Activated CD8-positive, alpha-beta memory T cell treated with anti-CD3 and anti-CD28 coated beads, Interleukin-2, amount 50 U/mL, for 48 hours (primary cell): ENCODE results near the gene CYP26B1.

ENCODE experiments used
- DNase-seq: peaks from one replicate; pipeline ENCODE4 v3.0.0-alpha.2; 2020

The CYP26B1 gene

DNA sequence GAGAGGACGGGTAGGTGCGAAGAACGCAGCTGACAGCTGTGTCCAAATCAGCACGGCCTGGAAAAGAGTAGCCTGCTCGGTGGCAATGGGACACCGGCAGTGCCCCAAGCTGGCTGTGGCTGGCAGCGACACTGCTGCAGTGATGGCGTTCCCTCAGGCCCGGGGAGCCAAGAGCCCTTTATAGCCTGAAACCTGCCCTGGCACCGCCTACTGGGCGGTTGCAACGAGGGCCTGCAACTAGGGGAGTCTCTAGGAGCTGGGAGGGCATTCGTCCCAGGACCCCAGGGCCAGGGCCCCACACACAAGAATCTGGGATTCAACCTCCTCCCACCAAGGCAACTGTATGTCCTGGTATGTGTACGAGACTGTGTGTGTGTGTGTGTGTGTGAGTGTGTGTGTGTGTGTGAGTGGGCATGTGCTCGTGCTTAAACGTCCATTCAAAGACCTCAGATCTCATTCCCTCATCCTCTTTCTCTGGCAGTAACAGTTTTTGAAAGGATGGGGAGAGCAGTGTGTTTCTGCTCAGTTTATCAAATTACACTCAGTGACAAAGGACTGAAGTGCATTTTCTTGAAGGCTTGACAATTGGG is 6.8 kb upstream of the CYP26B1 start:
- peak; percentile 18 for DNase-seq

DNA sequence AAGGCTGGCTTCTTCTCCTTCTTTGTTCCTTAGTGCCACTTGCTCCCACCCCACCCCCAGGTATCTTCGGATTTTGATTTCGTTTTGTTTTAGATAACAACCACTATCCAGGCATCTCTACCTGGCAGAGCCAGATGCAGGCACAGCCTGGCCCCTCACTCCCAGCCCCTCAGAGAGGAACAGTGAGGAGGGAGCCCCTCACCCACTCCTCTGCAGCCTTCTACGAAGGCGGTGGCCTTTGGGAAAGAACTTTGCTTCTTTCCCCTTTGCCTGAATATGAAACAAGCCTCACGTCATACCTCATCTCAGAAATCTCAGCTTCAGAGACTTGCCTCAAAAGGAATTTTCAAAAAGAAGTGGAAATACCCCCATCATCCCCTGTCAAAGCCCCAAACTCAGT is 6.3 kb upstream of the CYP26B1 start:
- DNase-seq, result peak; percentile 15

DNA sequence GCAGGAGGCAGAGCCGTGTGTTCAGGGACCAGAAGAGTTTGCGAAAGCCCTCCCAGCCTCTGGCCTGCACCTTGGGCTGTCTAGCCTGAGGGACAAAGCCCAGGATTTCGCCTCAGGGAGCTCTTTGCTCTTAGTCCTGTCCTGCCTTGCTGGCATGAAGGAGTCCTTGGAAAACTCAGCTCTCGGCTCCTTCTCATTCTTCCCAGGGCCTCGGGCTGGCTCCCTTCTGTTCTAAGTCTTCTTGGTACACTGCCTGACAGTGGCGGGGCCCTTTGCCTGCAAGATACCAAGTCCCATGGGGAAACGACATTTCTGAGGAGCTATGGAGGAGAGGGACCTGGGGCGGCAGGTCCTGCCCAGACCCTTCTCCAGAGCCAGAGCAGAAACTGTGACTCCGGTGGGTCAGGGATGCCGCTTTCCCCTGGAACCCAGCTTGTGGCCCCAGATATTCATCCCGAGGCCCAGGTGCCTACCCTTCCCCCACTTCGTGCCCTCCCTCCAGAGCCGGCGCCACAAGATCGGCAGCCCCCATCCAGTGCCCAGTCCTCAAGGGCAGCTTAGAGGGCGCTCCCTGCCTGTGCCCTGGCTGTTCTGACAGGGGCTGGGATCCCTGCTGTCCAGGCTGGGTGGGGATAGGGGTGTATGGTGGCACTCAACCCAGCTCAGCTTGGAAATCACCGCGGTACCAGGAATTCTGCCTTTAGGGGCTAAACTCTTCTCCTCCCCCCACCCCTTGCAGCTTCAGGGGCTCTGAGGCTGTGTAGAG is 5.5 kb upstream of the CYP26B1 start:
- DNase-seq, result peak; percentile 30

DNA sequence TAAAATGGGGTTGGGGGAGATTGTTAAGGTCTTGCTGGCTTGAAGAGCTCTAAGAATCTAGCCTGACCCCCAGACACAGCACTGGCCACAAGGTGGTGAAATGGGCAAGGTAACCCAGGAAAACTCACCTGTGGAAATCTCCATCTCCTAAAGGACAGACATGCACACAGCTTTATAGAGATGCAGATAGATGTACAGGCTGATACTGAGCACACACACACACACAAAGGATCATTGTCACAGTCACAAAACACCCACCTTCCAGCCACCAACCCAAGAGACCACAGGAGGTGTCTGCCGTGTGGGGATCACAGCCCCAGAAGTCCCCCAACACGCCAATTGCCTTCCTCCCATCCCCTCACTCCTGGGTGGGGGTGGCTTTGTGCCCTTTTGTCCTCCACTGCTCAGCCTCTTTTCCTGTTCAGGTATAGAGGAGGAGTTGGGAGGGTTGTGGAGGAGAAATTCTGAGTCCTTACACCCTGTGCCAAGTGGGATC is 3.2 kb upstream of the CYP26B1 start:
- DNase-seq, result peak; percentile 44

DNA sequence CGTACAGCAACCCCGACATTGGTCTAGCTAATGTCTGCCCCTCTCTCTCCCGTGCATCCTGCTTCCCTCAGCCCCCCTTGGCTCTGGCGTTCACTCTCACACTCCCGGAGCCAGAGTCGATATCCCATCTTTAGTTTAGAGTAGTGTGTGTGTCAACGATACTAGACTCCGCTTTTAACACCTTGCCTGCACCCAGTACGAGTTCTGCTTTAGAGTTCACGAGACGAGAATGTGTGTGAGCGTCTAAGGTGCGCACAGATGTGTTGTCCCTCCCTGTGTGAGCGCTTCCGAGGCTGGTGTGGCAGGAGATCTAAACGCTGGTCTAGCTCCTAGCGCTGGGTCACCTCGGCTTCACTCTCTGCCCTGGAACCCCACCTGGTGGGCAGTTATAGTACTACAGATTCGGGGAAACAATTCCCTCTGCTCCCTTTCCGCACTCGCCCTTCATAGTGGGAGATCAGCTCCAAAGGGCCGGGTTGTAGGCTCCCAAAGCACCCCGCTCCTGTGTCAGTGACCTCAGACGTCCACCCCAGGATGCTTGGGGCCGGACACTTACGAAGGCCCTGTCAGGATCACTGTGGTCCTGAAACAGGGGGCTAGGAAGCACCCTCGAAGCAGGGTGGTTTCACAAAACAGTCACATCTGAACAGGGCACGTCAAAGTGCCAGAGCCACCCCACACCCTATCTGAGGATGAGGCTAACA is 2.6 kb upstream of the CYP26B1 start:
- DNase-seq, result peak; percentile 86

DNA sequence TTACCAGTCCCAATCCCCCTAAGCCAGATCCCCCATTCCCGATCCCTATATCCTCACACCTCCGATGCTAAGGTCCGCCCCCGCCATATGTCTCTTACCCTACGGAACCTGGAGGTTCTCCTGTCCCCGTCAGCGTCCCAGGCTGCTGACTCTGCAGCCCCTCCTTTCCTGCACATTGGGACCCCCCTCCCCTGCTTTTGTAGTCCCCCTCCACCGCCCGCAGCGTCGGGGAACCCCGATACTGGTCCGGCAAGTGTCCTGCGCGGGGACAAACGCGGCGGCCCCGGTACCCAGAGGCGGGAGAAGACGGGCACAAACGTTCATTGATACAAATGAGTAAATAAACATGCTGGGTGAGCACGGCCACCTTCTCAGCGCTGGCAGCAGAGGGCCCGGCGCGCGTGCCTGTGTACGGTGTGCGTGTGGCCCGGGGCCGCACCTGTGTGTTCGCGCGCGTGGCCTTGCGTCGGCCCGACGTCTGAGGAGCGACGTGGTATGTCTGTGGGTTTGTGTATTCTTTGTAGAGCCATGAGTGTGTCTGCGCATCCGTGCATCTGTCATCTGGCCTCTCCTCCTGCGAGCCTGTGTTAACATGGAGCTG is 2.0 kb upstream of the CYP26B1 start:
- peak; percentile 58 for DNase-seq

DNA sequence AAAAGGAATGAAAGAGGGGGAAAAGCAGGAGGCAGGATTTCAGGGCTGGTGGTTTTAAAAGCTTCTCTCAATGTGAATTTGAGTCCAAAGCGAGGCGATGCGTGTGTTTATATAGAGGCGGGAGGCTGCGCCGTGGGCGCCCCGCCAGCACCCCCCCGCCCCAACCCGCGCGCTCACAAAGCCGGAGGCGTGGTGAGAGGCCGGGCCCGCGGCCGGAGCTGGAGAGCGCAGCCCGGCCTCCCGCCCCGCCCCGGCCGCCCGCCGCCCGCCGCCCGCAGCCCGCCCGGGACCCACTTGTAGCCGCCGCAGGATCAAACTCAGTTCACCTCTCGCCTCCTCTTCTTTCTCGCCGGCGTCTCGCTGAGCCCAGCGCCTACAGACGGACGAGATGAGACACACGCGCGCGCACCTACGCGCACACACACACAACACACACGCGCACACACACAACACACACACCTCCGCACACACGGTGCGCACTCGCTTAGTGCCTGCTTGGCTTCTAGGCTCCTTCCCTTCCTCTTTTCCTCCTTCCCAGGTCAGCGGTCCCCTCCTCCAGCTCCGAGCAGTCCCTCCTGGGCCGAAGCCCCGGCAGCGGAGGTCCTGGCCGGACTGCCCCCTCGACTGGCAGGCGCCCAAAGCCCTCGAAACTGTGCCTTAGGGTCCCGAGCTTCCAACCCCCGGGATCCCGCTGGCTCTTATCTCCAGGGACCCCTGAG is 1.3 kb upstream of the CYP26B1 start:
- DNase-seq, result peak; percentile 66

DNA sequence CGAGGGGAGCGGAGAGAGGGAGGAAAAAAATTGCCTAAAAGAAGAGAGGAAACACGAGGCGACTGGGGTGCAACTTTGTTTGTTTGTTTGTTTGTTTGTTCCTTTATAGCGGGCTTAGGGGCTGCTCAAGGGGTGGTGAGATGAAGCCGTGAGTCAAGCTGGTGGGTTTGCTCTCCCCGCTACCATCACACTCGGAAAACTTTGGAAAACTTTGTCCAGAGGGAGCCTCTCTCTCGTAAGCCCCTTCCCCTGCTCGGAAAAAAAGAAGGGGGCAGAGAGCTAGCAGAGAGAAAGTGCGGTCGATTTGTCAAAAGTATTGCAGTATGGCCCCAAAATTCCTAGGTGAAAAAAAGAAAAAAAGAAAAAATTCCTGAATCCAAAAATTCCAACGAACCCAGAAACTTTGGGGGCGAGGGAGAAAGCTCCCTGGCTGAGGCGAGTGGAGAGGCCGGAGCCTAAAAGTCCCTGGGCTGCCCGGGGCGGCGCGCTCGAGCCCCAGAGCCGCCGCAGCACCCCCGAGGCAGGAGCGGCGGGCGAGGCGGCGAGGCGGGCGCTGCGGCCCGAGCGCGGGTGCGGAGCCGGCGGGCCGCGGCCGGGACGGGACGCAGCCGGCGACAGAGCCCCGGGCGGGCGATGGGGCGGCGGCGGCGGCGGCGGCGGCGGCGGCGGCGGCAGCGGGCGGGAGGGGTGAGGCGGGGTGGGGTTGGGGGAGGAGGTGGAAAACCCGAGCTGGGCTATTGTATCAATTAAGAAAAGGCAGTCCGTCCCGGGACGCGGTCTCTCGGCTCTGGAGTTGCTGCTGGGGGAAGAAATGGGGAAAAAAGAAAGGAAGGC is 558 bp upstream of the CYP26B1 start:
- peak; percentile 52 for DNase-seq

DNA sequence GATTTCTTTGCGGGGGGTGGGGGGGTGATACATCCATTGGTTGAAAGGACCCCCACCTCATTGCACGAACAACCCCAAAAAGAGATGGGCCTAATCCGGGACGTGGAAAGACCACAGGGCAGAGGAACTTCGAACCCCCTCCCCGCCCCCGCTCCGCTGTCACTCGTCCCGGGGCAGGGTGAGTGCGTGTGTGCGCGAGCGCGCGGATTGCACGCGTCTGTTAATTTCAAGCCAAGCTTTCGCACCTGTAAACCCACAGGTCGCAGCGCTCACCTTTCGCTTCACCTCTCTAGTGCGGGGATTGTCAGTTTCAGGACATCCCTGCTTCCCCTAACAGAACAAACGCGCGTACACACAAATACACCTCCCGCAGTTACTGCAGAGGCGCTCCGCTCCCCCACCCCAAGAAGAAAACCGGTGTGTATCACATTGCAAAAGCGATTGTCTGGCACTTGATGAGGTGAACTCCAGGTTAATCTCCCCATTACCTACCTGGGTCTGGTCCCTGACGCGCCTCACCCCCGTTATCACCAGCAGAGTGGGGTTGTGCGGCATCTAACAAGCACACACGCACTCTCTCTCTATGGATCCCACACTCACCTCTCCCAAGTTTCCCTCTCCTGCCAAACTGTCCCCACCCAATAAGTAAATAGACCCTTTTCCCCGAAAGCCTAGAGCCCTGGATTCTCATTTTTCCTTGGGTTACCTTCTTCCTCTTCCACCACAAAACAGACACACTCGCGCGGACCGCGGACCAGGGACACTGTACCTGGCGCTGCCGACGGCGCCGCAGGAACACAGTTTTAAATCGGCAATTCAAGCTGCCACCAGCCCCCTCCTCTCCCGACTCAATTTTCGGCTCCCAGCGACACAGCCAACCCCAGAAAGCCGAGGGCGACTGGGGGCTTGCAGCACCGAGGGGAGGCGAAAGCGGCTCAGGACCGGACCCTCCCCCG is 1.0 kb downstream of the CYP26B1 start:
- peak; percentile 54 for DNase-seq

DNA sequence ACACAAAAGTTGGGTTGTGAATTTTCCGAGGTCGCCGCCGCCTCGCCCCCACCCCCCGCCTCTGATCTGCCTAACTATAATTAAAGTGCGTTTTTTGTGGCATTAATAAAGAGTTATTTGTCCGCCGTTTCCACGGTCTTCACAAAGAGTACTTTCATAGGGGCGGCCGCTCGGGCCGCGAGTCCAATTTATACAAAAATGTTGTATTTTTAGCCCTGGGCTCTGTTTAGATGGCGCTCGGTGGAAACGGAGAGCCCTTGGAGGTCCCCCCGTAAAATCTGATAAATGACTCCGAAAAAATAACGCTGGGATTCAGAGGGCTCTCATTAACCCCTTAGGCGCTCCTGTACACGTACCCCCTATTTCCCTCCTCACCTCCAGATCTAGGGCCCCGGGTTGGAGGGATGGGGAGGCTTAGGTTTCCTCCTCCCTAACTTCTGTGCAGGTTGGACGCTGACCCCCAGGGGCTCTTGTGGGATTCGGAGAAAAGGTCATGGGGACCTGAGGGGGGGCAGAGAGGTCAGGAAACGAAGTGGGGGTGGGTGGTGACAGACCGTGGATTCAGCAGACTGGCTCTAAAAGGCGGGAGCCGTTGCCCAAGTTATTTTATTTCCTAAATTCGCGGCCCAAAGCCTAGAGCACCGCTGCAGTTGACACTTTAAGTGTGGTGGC is 1.9 kb downstream of the CYP26B1 start:
- DNase-seq, result peak; percentile 48

DNA sequence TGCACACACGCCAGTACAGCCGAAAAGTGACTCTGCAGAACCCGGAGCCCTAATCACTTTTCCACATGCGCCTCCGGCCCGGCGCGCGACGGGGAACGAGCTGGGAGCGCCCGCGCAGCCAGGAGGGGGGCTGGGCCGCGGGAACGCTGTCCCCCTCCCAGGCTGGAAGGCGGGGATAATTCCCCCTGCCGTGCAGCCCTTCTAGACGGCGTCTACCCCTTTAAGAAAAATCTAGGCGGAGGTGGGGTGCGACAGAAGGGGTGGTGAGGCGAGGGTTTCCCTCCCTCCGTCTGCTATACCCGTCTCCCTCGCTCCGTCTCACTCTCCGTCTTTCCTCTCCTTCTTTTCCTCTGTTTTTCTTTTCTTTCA is 2.4 kb downstream of the CYP26B1 start:
- peak; percentile 50 for DNase-seq

DNA sequence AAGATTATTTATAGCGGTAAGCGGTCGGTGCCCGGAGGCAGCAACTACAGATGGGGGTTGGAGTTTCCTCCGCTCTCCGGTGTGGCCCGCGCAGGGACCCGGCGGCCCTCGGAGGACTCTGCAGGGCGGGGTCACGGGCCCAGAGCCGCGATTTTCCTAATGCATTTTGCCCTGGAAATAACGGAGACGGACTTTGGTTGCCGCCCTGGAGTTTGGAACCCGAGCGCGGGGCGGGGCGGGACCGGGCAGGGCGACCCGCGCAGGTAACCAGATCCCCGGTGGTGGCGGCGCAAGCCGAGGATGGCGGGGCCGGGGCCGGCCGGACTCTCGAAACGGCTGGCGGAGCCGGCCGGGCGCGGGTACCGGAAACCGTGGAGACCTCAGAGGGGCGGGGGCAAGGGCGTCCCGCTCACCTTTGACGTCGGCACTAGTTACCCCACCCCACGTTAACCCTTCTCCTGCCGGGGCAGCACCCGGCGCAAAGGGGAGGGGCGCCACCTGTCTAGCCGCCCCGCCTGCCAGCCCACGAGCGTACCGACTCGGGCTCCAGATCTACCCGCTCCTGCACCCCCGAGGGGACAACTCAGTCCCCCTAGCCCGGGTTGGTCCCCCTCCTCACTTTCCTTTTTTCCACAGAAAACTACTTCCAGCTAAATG is 2.9 kb downstream of the CYP26B1 start:
- DNase-seq, result peak; percentile 53

DNA sequence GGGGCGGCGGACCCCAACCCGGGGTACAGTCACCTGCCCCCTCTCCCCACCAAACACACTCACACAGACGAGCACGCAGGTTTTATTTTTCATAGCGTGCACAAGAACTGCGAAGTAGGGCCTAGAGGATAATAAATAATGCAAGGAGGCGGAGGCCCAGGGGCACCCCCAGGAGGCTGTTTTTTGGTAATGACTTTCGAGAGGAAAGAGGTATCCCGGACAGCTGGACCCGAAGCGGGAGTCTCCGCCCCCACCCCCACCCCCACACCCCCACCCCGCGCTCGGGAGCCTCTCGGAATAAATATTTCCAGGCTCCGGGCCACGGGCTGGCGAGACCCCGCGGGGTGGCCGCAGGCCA is 3.4 kb downstream of the CYP26B1 start:
- DNase-seq, result no peak

DNA sequence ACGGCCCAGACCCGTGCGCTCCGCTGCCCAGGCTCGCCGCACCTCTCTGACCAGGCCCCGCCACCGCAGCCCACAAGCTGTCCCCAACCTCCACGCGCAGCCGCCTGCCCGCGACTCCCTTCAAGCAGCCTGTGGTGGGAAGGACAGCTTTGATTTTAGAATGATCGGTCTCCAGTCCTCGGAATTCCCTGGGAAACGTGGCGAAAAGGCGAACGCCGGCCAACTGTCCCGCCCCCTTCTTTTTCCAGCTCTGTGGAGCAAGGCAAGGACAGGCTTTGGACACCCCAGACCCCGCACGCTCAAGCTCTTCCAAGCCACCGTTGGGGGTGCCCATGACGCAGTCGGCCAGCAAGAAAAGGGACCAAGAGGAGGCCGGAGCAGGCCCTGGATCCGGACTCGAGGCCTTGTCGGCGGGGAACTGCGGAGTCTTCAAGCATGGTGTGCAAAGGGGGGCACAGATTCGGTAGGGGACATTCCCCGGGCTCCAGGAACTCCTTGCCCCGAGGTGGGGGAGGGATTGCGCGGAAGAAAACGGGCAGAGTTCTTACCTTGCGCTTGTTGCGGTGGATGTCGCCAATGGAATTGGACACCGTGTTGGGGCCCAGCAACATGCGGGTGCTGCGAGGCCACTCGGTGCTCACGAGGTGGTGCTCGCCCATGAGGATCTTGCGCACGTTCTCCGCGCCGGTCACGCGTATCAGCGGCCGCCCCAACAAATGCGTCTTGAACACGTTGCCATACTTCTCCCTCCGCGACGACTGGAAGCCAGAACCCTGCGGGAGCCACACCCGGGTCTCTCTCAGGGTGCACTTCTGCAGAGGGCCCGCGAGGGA is 4.0 kb downstream of the CYP26B1 start:
- peak; percentile 53 for DNase-seq

DNA sequence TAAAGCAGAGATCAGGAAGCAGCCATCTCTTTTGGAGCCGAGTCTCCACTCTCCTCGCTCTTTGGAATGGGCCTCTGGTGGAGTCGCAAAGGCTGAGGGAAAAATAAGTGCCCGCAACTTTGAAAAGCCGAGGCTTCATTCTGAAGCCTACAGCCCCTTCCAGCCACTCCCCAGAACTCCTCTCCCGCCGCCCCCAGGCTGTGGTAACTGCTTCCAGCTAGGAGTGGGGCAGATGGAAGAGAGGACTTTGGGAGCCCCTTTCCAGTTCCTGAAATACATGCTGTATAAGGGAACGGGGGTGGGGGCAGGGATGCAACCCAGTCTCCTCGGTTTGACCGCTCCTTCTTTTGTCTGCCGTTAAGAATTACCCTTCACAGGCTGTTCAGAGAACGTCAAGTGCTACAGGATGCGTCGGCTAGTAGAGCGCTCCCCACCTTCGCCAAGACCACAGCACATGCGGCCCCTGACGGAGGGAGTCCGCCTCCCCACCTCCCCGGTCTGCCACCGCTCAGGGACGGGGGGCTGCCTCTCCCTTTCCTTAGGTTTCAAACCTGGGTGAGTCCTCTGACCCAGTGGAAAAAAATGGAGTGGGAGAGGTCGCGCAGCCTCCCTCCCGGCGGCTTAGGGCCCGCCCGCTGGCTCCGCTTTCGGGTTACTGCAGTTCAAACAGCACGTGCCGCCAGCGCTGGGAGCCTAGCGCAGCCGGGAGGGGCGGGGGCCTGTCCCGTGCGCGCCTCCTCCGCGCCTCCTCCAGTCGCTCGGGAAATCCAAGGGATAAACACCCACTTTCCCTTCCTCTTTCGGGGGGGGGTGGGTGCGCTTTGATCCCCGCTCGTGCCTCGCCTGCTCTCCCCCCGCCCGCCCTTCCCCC is 4.9 kb downstream of the CYP26B1 start:
- DNase-seq, result peak; percentile 57

DNA sequence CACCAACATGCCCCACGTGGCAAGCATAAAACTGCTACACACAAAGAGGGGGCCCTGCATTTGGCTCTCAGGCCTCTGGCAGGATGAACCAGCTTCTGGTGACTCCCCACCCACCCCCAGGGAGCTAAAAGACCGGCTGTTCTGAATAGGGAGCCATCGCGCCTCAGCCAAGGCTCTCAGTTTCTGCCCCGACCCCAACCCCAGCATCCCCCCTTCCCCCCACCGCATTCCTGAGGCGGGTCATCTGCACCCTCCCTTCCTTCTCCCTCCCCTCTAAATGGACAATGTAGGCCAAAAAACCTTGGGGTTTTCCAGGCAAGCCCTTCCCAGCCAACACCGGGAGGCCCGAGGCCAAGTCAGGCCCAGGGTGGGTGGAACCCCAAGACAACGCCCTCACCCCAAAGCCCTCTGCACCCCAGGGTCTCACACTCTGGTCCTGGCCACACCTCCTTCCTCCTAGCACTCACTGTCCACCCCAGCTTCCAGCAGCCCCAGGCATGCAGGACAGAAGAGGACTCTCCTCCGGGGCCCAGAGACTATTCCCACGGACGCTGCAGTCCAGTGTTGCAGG is 5.7 kb downstream of the CYP26B1 start:
- DNase-seq, result peak; percentile 30

DNA sequence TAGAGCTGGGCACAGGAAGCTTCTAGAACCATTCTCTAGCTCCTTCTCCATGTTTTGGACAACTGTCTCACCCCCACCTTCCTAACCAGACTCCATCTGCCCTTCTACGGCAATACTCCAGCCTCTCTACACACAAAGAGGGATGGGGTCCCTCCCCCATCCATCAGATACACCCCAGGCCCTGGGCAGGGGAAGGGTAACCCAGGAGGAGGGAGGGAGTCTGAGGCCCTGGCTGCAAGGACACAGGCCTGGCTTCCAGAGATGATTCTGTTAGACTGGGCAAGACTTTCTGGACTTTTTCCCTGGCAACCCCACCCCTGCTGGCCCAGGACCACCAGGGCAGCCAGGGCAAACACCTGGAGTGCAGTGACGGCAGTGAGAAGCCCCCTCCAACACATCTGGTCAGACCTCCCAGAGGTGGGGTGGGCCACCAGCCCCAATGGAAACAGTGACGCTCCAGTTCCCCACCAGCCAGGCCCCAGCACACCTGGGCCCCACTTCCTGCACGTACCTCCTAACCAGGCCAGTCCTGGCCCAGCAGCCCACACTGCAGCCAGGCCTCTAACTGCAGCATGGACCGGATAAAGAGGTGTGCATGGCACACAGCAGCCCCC is 6.5 kb downstream of the CYP26B1 start:
- peak; percentile 32 for DNase-seq
